HFF-Myc (cell line): ENCODE results near the gene GSC.

Source experiments
- DNase-seq: peaks from one replicate; pipeline ENCODE4 v3.0.0-alpha.2; 2011; ENCODE audit warnings: low read depth; ENCODE audit errors: extremely low read depth
- H3K4me3 ChIP-seq: replicated peaks from 2 replicates; pipeline ENCODE4 v1.5.1; 2011; ENCODE audit warnings: low read depth, mild to moderate bottlenecking, control low read depth, low read length
- TF ChIP-seq, protein P1 (sequence below): IDR thresholded peaks from 2 replicates; pipeline ENCODE4 v1.5.1; 2012; ENCODE audit warnings: mild to moderate bottlenecking, low read depth, low read length, control low read depth; ENCODE audit errors: missing control alignments

GSC gene

DNA sequence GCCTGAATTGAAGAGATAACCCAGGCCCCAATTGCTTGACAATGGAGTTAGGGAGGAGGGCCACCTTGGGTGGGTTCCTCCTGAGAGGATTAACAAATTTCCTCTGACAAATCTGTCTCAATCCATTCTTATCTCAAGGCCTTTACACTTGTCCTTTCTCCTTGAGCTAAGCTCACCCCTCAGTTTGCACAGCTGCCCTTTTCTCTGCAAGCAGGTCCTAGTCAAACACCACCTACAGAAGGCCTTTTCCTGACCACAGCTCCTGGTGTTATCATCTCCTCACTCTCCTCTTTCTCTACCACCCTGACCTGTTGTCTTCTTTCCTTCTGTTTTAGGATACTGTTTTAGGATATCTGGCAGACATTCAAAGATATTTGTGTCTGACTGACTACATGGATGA is 26.4 kb upstream of the GSC start:
- TF ChIP-seq, protein P1, sequence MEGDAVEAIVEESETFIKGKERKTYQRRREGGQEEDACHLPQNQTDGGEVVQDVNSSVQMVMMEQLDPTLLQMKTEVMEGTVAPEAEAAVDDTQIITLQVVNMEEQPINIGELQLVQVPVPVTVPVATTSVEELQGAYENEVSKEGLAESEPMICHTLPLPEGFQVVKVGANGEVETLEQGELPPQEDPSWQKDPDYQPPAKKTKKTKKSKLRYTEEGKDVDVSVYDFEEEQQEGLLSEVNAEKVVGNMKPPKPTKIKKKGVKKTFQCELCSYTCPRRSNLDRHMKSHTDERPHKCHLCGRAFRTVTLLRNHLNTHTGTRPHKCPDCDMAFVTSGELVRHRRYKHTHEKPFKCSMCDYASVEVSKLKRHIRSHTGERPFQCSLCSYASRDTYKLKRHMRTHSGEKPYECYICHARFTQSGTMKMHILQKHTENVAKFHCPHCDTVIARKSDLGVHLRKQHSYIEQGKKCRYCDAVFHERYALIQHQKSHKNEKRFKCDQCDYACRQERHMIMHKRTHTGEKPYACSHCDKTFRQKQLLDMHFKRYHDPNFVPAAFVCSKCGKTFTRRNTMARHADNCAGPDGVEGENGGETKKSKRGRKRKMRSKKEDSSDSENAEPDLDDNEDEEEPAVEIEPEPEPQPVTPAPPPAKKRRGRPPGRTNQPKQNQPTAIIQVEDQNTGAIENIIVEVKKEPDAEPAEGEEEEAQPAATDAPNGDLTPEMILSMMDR: no peak
- DNase-seq: no peak
- H3K4me3 ChIP-seq: no peak overlapping the region

DNA sequence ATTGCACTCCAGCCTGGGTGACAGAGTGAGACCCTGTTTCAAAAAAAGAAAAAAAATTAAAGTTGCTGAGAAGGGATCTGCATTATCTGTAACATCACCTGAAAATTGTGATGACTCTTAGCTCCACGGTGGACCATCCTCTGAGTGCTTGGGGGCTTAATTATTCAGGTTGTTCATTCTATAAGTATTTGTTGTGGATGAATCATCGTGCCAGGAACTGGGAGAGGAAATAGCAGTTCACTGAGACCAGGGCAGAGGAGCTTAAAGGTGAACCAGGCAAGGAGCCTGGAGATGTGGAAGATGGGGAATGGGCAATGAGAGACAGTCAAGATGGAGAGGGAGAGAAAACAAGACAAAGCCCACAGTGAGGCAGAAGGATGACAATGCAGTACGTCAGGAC is 25.5 kb upstream of the GSC start:
- TF ChIP-seq, protein P1: no peak
- H3K4me3 ChIP-seq: no peak overlapping the region
- DNase-seq: no peak

DNA sequence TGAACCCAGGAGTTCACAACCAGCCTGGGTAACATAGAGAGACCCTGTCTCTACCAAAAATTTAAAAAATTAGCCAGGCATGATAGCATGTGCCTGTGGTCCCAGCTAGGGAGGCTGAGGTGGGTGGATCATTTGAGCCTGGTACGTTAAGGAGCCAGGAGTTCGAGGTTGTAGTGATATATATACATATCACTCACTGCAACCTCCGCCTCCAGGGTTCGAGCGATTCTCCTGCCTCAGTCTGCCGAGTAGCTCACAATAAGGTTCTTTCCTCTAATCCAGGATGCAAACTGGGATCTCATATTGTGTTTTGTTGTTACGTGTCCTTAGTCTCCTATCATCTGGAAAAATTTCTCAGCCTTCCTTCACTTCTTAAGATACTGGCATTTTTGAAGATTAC is 24.0 kb upstream of the GSC start:
- no peak for DNase-seq
- TF ChIP-seq, protein P1: no peak
- H3K4me3 ChIP-seq: no peak overlapping the region

DNA sequence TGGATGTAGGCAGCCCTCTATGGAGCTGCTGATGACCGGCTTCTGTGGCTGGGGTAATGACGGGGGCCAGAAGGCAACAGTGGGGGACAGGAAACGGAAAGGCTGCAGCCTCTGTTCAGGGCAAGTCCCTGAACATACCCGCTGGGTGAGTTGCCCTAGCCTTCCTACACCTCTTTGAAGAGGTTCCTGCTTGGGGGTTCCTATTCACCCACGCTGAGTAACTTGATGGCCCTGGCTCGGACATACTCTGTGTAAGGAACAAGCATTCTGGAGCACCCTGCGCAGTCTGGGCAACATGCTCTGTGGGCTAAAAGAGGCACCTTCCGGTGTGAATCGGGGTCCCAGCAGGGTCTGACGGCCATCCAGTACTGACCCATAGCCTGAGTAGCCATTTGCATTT is 17.7 kb upstream of the GSC start:
- TF ChIP-seq, protein P1: no peak
- DNase-seq: no peak
- H3K4me3 ChIP-seq: no peak overlapping the region

DNA sequence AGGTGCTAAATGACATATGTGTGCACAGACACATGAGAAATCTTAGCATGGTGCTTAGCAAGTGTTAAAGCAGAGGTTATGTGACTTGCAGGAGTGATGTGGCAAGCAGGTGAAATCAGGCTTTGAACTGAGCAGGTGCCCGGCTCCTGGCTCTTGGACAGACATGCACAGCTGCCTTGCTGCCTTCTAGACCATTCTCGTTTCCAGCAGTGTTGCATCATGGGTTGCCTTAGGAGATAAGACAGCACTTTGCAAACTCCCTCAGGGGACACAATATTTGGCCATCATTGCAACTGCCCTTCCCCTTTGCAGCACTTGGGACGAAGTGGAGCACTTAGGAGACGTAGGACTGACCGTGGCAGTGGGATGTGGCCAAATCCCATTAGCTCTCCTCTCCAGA is 17.2 kb upstream of the GSC start:
- DNase-seq: no peak
- no peak overlapping the region for H3K4me3 ChIP-seq
- TF ChIP-seq, protein P1: no peak

DNA sequence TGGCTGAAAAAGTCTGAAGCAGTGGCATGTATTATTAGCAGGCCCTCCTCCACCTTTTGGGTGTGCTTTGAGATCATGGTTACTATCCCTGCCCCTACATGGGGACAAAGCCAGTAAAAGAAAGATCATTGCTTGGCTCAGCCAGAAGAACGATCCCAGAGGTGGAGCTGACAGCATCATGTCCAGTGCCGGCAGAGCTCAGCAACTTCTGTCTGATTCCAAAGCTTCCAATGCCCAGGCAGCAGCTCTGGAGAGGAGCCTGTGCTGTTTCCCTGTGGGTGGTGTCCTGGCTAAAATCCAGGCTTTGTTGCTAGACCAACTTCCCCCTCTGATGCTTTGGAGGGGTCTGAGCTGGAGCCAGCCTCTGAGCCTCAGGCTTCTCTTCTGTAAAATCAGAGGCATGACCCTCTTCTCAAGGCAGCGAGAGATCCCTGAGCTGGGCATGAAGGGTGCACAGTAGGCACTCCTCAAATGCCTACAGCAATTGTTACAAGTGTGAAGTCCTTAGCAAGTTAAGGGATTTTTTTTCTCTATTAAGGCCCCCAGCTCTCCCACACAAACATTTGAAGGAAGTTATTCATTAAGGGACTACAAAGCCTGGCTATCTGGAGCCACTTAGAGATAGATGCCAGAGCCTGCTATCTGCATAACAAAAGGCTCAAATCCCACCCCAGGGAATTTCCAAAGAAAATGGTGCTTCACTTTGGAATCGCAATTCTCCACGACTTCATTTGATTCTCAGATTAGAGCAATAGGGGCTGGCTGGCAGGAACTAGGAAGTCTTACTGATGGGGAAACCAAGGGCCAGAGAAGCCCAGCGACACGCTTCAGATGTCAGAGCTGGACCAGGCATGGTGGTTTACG is 10.9 kb upstream of the GSC start:
- no peak for DNase-seq
- H3K4me3 ChIP-seq: no peak overlapping the region
- TF ChIP-seq, protein P1: no peak

DNA sequence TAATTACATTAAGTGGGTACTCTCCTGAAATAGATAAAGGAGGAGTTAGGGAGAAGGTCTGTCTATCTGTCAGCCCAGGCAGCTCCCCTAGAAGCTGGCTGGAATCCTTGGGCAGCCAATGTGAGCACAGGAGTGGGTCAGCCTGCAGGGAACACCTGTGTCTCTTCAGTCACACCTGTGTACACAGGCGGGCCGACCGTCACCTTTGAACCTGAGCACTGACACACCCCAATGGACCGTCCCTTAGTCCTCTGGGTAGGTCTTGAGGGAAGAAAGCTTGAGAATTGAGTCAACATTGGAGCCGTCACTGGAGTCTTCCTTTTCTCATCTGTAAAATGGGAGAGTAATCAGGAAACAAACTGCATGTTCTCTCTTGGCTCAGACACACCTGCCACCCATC is 9.8 kb upstream of the GSC start:
- no peak overlapping the region for H3K4me3 ChIP-seq
- TF ChIP-seq, protein P1: no peak
- DNase-seq: no peak
